Non-pigmented ciliary epithelial cell (primary cell): ENCODE results near the gene SETX.

Source experiments
- DNase-seq: peaks from one replicate; pipeline ENCODE4 v3.0.0-alpha.2; 2010; ENCODE audit warnings: low read depth

The SETX gene

GRCh38 chr9:132239999-132240840 is 114.6 kb downstream of the SETX start:
- no peak for DNase-seq

- no peak for DNase-seq
Observed at GRCh38 chr9:132239518-132239917, 115.3 kb downstream of the SETX start.

GRCh38 chr9:132238992-132239391 is 115.8 kb downstream of the SETX start:
- DNase-seq = no peak

GRCh38 chr9:132238026-132238972 is 116.5 kb downstream of the SETX start:
- no peak for DNase-seq

- DNase-seq = no peak
Observed at GRCh38 chr9:132237481-132237880, 117.3 kb downstream of the SETX start.

- DNase-seq = no peak
Observed at GRCh38 chr9:132236662-132237311, 118.0 kb downstream of the SETX start.

GRCh38 chr9:132235894-132236661 is 118.7 kb downstream of the SETX start:
- DNase-seq = no peak

GRCh38 chr9:132235125-132235524 is 119.7 kb downstream of the SETX start:
- no peak for DNase-seq

- no peak for DNase-seq
Observed at GRCh38 chr9:132234535-132234934, 120.3 kb downstream of the SETX start.

GRCh38 chr9:132233138-132233537 is 121.6 kb downstream of the SETX start:
- no peak for DNase-seq

GRCh38 chr9:132232522-132232921 is 122.3 kb downstream of the SETX start:
- DNase-seq = no peak

- no peak for DNase-seq
Observed at GRCh38 chr9:132231019-132231701, 123.6 kb downstream of the SETX start.

- DNase-seq = no peak
Observed at GRCh38 chr9:132230605-132231004, 124.2 kb downstream of the SETX start.

- DNase-seq = no peak
Observed at GRCh38 chr9:132228062-132228461, 126.7 kb downstream of the SETX start.

GRCh38 chr9:132226571-132227430 is 128.0 kb downstream of the SETX start:
- no peak for DNase-seq

- no peak for DNase-seq
Observed at GRCh38 chr9:132224645-132225044, 130.1 kb downstream of the SETX start.

GRCh38 chr9:132221941-132222340 is 132.8 kb downstream of the SETX start:
- DNase-seq = no peak

- DNase-seq = no peak
Observed at GRCh38 chr9:132218208-132218607, 136.6 kb downstream of the SETX start.

- no peak for DNase-seq
Observed at GRCh38 chr9:132216861-132217619, 137.7 kb downstream of the SETX start.
